GM10266 (cell line): ENCODE results near the gene OIP5.
"Not testable (repeated sequence)": the region's sequence is repeated elsewhere in the genome, so short reads cannot be mapped to it uniquely, and the experiment has no call there.

ENCODE experiments used
- DNase-seq: peaks from one replicate; pipeline ENCODE4 v3.0.0; 2012; ENCODE audit errors: extremely low spot score
- CTCF ChIP-seq: IDR thresholded peaks from 2 replicates; pipeline ENCODE4 v1.5.1; 2012; ENCODE audit warnings: mild to moderate bottlenecking, low read depth; ENCODE audit not compliant: control insufficient read depth, insufficient read depth; ENCODE audit errors: missing control alignments

Gene OIP5

DNA sequence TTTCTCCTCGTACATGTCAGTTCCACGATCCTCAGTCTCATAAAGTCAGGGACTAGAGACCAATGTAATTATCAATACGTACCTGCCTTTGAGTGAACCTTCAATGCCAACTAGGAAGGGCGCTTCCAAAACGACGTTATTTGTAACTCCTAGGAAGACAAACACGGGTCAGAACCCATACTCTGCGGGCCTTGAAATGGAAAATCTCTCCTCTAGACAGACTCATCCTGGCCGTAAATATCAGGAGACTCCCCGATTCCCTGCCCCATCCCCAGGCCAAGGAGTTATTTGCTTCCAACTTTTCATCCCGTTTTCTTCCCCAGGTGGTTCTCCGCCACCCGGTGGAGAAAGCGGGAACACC is 578 bp downstream of the OIP5 start:
- TF ChIP-seq CTCF = peak; percentile 68
- DNase-seq = no peak

- TF ChIP-seq CTCF = no peak
- no peak for DNase-seq
Observed at GRCh38 chr15:41331281-41331680, 1.1 kb downstream of the OIP5 start.

GRCh38 chr15:41323611-41324010 is 8.8 kb downstream of the OIP5 start:
- TF ChIP-seq CTCF = no peak
- no peak for DNase-seq

GRCh38 chr15:41320805-41321330 is 11.5 kb downstream of the OIP5 start:
- DNase-seq = not testable (repeated sequence)

- no peak for DNase-seq
- TF ChIP-seq CTCF = no peak
Observed at GRCh38 chr15:41309226-41309905, 23.0 kb downstream of the OIP5 start.

GRCh38 chr15:41307679-41308078 is 24.7 kb downstream of the OIP5 start:
- no peak for TF ChIP-seq CTCF
- no peak for DNase-seq

DNA sequence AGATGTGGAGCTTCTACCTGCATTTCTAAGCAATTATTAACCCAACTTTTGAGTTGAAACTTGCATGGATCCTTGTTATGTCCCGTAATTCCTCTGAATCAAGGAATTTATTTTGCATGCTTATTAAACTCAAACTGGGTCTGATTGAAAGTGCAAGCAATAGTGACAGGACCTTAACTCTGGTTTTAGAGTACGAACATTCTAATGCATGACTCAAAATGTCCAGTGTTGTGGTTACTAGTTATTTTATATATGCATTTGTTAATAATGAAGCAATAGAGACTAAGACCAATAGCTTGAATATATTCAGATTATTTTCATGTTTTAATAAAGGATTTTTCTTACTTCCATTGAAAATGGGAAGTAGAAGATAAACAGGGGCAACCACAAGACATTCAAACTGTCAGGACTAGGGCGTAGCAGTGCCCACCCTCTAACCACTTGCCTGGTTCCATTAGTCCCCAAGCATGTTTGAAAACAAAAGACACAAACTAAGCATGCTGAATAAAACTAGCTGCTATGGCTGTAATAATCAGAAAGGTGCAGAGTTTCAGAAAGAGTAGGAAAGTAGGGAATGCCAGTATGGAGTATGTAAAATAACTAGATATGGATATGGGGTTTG is 28.1 kb downstream of the OIP5 start:
- TF ChIP-seq CTCF = no peak
- no peak for DNase-seq
